HuH-7.5 (cell line): ENCODE measurements around the gene OR2AG1.
"Not testable (repeated sequence)": the region's sequence is repeated elsewhere in the genome, so short reads cannot be mapped to it uniquely, and the experiment has no call there.

ENCODE experiments used
- DNase-seq: peaks from one replicate; pipeline ENCODE4 v3.0.0; 2011; ENCODE audit warnings: low spot score

The OR2AG1 gene

GRCh38 chr11:6794639-6795038 lies 11.8 kb downstream of the OR2AG1 start:
- DNase-seq, result peak; percentile 8

GRCh38 chr11:6799402-6799801 lies 16.6 kb downstream of the OR2AG1 start, which contains the start of gene OR6A2:
Gene OR6A2, minus strand, starts transcription at chr11:6799689. Its CDS starts 3,981 bp downstream, at chr11:6795708.
- DNase-seq, result no peak

- DNase-seq, result not testable (repeated sequence)
Observed at GRCh38 chr11:6801075-6801474, 18.3 kb downstream of the OR2AG1 start.

DNA sequence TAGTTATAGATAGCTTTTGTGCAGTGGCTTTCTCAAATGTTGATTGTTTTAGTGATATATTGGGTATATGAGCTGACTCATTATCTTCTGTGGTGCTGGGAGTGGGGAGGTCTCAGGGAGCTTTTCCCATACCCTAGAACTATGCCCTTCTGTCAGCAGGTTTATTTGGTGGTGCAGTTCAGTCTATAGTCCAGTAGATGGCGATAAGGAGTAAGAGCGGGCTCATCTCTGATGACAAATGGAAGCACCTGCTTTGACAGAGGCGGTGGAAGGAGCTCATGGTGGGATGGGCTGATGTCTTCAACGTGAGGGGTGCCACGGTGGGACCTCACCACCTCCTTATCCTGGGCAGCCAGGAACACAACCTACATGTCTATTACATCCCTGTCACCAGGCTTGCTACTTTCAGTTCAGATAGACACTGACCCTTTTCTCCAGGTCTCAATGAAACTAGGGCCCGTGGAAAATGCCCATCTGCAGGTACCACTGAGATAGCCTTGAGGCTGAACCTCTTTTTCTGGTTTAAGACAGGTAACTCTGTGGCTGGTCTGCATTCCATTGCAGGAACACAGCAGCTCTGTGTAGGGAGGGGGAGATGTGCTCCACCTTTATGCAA lies 29.7 kb downstream of the OR2AG1 start:
- peak; percentile 12 for DNase-seq

- no peak for DNase-seq
Observed at GRCh38 chr11:6813656-6814055, 30.8 kb downstream of the OR2AG1 start.

GRCh38 chr11:6817694-6818093 lies 34.9 kb downstream of the OR2AG1 start:
- DNase-seq, result no peak

- DNase-seq, result no peak
Observed at GRCh38 chr11:6818967-6819366, 36.1 kb downstream of the OR2AG1 start.

GRCh38 chr11:6824136-6824823 lies 41.5 kb downstream of the OR2AG1 start:
- no peak for DNase-seq

- DNase-seq, result no peak
Observed at GRCh38 chr11:6825231-6825744, 42.5 kb downstream of the OR2AG1 start.

- no peak for DNase-seq
Observed at GRCh38 chr11:6828103-6828502, 45.3 kb downstream of the OR2AG1 start.

GRCh38 chr11:6833356-6833755 lies 50.5 kb downstream of the OR2AG1 start:
- no peak for DNase-seq

DNA sequence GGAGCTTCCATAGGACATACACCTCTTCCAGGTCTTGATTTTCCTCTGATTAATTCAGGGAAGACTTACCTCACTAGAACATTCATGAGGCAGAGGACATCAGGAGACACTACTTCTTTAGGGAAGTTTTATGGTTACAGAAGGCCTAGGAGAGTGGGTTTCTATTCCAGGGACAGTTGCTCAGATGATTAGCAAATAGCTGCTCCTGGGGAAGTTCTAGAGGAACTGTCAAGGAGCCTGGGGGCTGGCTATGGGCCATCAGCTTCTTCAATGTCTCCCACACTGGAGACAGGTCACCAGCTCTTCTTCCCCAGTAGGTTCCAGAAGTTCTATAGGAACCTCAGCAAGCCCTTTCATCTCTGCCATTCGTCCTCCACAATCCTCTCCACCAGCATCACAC lies 51.2 kb downstream of the OR2AG1 start:
- DNase-seq, result no peak
